Measurements from ENCODE around the gene ZFC3H1.

DNA sequence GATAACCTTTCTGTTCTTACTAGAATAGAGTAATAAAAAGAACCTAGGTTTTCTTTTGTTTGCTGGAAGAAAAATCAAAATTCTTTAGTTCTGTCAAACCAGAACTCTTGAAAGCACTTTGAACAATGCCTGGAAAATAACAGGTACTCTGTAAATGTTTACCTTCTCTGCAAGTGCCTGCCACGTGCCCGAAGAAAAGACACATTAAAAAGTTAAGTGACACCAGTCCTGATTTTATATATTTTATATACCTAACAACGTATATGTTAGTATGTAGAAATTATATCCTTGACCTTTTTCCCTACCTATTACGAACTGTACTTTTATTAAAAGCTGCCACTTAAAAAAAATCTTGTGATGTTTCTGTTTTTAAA, 1.4 kb upstream of the ZFC3H1 start:
- no peak for TF ChIP-seq TRIM24 (CRISPR knock-in tag; IDR thresholded peaks at IDR 0.05)
- TF ChIP-seq, protein P1, sequence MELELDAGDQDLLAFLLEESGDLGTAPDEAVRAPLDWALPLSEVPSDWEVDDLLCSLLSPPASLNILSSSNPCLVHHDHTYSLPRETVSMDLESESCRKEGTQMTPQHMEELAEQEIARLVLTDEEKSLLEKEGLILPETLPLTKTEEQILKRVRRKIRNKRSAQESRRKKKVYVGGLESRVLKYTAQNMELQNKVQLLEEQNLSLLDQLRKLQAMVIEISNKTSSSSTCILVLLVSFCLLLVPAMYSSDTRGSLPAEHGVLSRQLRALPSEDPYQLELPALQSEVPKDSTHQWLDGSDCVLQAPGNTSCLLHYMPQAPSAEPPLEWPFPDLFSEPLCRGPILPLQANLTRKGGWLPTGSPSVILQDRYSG (CRISPR knock-in tag; IDR thresholded peaks at IDR 0.05): no peak
- no peak for TF ChIP-seq SRY (CRISPR knock-in tag; IDR thresholded peaks at IDR 0.05)
- TF ChIP-seq PITX1 (CRISPR knock-in tag; IDR thresholded peaks at IDR 0.05): no peak
- TF ChIP-seq RFX3 (CRISPR knock-in tag; IDR thresholded peaks at IDR 0.05): no peak
- TF ChIP-seq ZNF33B (CRISPR knock-in tag; IDR thresholded peaks at IDR 0.05): no peak
- no peak for TF ChIP-seq ZNF747 (CRISPR knock-in tag; IDR thresholded peaks at IDR 0.05; ENCODE audit: borderline replicate concordance)
- TF ChIP-seq, protein P2, sequence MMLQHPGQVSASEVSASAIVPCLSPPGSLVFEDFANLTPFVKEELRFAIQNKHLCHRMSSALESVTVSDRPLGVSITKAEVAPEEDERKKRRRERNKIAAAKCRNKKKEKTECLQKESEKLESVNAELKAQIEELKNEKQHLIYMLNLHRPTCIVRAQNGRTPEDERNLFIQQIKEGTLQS (CRISPR knock-in tag; IDR thresholded peaks at IDR 0.05): no peak
- TF ChIP-seq, protein P3, sequence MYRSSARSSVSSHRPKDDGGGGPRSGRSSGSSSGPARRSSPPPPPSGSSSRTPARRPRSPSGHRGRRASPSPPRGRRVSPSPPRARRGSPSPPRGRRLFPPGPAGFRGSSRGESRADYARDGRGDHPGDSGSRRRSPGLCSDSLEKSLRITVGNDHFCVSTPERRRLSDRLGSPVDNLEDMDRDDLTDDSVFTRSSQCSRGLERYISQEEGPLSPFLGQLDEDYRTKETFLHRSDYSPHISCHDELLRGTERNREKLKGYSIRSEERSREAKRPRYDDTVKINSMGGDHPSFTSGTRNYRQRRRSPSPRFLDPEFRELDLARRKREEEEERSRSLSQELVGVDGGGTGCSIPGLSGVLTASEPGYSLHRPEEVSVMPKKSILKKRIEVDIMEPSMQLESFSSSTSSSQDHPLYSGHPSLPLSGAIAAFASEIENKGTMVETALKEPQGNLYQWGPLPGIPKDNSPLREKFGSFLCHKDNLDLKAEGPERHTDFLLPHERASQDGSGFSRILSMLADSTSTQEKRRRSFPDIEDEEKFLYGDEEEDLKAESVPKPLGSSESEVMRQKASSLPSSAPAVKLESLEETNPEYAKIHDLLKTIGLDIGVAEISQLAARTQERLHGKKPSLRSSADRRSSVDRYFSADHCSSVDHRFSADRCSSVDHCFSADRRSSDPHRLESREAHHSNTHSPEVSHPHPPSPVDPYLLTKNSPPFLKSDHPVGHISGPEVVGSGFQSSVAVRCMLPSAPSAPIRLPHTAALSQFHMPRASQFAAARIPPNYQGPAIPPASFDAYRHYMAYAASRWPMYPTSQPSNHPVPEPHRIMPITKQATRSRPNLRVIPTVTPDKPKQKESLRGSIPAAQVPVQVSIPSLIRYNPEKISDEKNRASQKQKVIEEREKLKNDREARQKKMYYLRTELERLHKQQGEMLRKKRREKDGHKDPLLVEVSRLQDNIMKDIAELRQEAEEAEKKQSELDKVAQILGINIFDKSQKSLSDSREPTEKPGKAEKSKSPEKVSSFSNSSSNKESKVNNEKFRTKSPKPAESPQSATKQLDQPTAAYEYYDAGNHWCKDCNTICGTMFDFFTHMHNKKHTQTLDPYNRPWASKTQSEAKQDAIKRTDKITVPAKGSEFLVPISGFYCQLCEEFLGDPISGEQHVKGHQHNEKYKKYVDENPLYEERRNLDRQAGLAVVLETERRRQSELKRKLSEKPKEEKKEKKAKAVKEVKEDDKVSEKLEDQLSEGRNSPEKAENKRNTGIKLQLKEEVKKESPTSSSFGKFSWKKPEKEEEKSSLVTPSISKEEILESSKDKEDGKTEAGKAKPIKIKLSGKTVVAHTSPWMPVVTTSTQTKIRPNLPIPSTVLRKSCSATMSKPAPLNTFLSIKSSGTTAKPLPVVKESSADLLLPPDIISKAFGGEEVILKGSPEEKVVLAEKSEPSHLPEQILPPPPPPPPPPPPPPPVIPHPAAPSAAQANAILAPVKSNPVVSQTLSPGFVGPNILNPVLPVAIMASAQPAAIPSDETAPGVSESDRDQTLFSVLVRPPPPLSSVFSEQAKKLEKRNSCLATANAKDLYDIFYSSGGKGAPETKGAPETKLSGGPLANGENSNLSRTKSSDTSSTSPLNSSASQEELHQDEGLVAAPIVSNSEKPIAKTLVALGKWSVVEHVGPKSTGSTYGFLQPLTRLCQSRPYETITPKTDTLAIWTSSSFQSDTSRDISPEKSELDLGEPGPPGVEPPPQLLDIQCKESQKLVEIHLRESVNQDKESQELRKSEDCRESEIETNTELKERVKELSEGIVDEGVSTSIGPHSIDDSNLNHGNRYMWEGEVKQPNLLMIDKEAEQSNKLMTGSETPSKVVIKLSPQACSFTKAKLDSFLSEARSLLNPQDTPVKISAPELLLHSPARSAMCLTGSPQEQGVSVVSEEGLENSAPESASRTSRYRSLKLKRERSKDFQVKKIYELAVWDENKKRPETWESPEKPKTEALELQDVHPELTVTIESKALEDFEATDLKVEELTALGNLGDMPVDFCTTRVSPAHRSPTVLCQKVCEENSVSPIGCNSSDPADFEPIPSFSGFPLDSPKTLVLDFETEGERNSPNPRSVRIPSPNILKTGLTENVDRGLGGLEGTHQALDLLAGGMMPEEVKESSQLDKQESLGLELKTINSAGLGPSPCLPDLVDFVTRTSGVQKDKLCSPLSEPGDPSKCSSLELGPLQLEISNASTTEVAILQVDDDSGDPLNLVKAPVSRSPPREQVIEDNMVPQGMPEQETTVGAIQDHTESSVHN (CRISPR knock-in tag; IDR thresholded peaks at IDR 0.05): no peak
- TF ChIP-seq, protein P4, sequence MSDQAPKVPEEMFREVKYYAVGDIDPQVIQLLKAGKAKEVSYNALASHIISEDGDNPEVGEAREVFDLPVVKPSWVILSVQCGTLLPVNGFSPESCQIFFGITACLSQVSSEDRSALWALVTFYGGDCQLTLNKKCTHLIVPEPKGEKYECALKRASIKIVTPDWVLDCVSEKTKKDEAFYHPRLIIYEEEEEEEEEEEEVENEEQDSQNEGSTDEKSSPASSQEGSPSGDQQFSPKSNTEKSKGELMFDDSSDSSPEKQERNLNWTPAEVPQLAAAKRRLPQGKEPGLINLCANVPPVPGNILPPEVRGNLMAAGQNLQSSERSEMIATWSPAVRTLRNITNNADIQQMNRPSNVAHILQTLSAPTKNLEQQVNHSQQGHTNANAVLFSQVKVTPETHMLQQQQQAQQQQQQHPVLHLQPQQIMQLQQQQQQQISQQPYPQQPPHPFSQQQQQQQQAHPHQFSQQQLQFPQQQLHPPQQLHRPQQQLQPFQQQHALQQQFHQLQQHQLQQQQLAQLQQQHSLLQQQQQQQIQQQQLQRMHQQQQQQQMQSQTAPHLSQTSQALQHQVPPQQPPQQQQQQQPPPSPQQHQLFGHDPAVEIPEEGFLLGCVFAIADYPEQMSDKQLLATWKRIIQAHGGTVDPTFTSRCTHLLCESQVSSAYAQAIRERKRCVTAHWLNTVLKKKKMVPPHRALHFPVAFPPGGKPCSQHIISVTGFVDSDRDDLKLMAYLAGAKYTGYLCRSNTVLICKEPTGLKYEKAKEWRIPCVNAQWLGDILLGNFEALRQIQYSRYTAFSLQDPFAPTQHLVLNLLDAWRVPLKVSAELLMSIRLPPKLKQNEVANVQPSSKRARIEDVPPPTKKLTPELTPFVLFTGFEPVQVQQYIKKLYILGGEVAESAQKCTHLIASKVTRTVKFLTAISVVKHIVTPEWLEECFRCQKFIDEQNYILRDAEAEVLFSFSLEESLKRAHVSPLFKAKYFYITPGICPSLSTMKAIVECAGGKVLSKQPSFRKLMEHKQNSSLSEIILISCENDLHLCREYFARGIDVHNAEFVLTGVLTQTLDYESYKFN (CRISPR knock-in tag; conservative IDR thresholded peaks at IDR 0.05): no peak
- no peak for TF ChIP-seq CTCF (CRISPR knock-in tag; IDR thresholded peaks at IDR 0.05)
- peak; percentile 64; the same call in 1 of the 2 replicates for TF ChIP-seq BHLHE40 (IDR thresholded peaks at IDR 0.05; ENCODE audit: low read length)

Measured in HepG2 (cell line).